K562 (cell line): ENCODE results near the gene WDPCP. TPM values are rescaled to one million over a fixed set of nuclear protein-coding genes. Genes with fewer than 3 reads are reported as not detected.

Experiments
- ATAC-seq: fragments of 200-7000 bp; cut with Tn5 transposase; 3 replicates; pipeline ENCODE4 v1.9.1; 2020; ENCODE audit warnings: moderate library complexity
- BruUV-seq: library from RNA; stranded (reverse); fragments of 400-500 nt; replicated peaks from 2 replicates; lab custom pipeline; 2021; lab: Mats Ljungman, UMichigan
- CTCF ChIA-PET: fragments of 300-600 bp; formaldehyde crosslinking; extraction: SDS; loops from one replicate; lab custom pipeline; 2021; ENCODE audit warnings: low intra/inter-chr PET ratio; lab: Yijun Ruan, JAX
- POLR2A ChIA-PET: fragments of 300-600, 350-650 bp; sonication (Branson Sonifier 250); formaldehyde crosslinking; extraction: SDS; loops from one replicate; lab custom pipeline; 2021; ENCODE audit warnings: antibody characterized with exemption, inconsistent platforms; lab: Yijun Ruan, JAX
- DNase-seq, 4 experiments: peaks; one replicate each; pipeline versions ENCODE4 v3.0.0 to v3.0.0-alpha.2; 2011 to 2018; ENCODE audit warnings: low spot score in 3 of 4, mixed read lengths in 3 of 4; ENCODE audit errors: extremely low read depth in 1 of 4
- FAIRE-seq: peaks from 2 replicates; lab custom pipeline; 2011; peaks lifted over from hg19 to GRCh38; lab: Jason Lieb, UNC
- H2AFZ ChIP-seq: 2 replicates; pipeline ENCODE4 v1.6.0; 2011; ENCODE audit warnings: low read depth, low read length, control low read depth, inconsistent platforms
- H3K27ac ChIP-seq: fragments of 200-600 bp; 3 replicates; pipeline ENCODE4 v1.8.0; 2011; ENCODE audit warnings: low read depth, mild to moderate bottlenecking, control low read depth, inconsistent platforms, low read length, moderate library complexity, mixed read lengths; ENCODE audit errors: extremely low read depth
- H3K27me3 ChIP-seq, 2 experiments: fragments of 300-600 bp in 1 of 2; 2 replicates in 1 of 2; 3 replicates in 1 of 2; pipeline versions ENCODE4 v1.6.0 to v1.8.0; 2011; ENCODE audit warnings: inconsistent platforms in 2 of 2, low read length in 2 of 2, mild to moderate bottlenecking in 1 of 2, mixed read lengths in 1 of 2, moderate library complexity in 1 of 2; ENCODE audit not compliant: control insufficient read depth in 2 of 2, insufficient read depth in 2 of 2
- H3K36me3 ChIP-seq: fragments of 300-600 bp; 3 replicates; pipeline ENCODE4 v1.8.0; 2011; ENCODE audit warnings: mild to moderate bottlenecking, low read length, inconsistent platforms; ENCODE audit not compliant: control insufficient read depth, insufficient read depth
- H3K4me1 ChIP-seq, 2 experiments: fragments of 200-600 bp in 1 of 2; replicated peaks in 1 of 2; 2 replicates in 1 of 2; 3 replicates in 1 of 2; pipeline versions ENCODE4 v1.5.1 to v1.8.0; 2011; ENCODE audit warnings: inconsistent platforms in 2 of 2, low read length in 2 of 2, mild to moderate bottlenecking in 1 of 2, mixed read lengths in 1 of 2, moderate library complexity in 1 of 2; ENCODE audit not compliant: control insufficient read depth in 2 of 2, insufficient read depth in 2 of 2
- H3K4me2 ChIP-seq: 2 replicates; pipeline ENCODE4 v1.6.1; 2011; ENCODE audit warnings: low read length, control low read depth, inconsistent platforms, mixed read lengths; ENCODE audit not compliant: insufficient read depth
- H3K4me3 ChIP-seq: fragments of 200-600 bp; sonication (generic), shearing (Covaris generic); 2 replicates; pipeline ENCODE4 v1.5.1; 2016; ENCODE audit warnings: control low read depth, inconsistent platforms
- H3K79me2 ChIP-seq: fragments of 200-600 bp; 3 replicates; pipeline ENCODE4 v1.8.0; 2011; ENCODE audit warnings: low read length, inconsistent platforms; ENCODE audit not compliant: control insufficient read depth, insufficient read depth
- H3K9ac ChIP-seq, 2 experiments: 2 replicates each; pipeline versions ENCODE4 v1.6.0 to v1.6.1; 2011; ENCODE audit warnings: low read depth in 2 of 2, low read length in 2 of 2, control low read depth in 1 of 2, inconsistent platforms in 1 of 2, mild to moderate bottlenecking in 1 of 2, mixed read lengths in 1 of 2; ENCODE audit not compliant: insufficient read depth in 1 of 2
- H3K9me1 ChIP-seq: one replicate; pipeline ENCODE4 v1.6.0; 2011; ENCODE audit warnings: inconsistent platforms, mild to moderate bottlenecking, low read length, moderate library complexity; ENCODE audit not compliant: control insufficient read depth, insufficient read depth
- H3K9me3 ChIP-seq: replicated peaks from 2 replicates; pipeline ENCODE4 v1.5.1; 2011; ENCODE audit warnings: low read depth, low read length, inconsistent platforms; ENCODE audit not compliant: control insufficient read depth, insufficient read depth
- H4K20me1 ChIP-seq: replicated peaks from 2 replicates; pipeline ENCODE4 v1.6.1; 2011; ENCODE audit warnings: low read length, inconsistent platforms, mixed read lengths; ENCODE audit not compliant: control insufficient read depth, insufficient read depth
- C11orf30 ChIP-seq: fragments of 450-650 bp; IDR thresholded peaks from 2 replicates; pipeline ENCODE4 v1.6.1; 2016; ENCODE audit warnings: low read depth, mild to moderate bottlenecking
- CBX5 ChIP-seq: IDR thresholded peaks from 2 replicates; pipeline ENCODE4 v1.6.1; 2014; ENCODE audit warnings: low read depth, borderline replicate concordance
- E2F1 ChIP-seq: sonication (generic); formaldehyde crosslinking; IDR thresholded peaks from 2 replicates; pipeline ENCODE4 v1.8.1; 2023; ENCODE audit warnings: mild to moderate bottlenecking, missing genetic modification reagents, moderate library complexity
- HDAC8 ChIP-seq: fragments of 450-650 bp; IDR thresholded peaks from 2 replicates; pipeline ENCODE4 v1.6.1; 2016; ENCODE audit warnings: mild to moderate bottlenecking, missing genetic modification characterization, moderate library complexity, missing compliant biosample characterization
- MAFF ChIP-seq: IDR thresholded peaks from 2 replicates; pipeline ENCODE4 v1.6.1; 2012; ENCODE audit warnings: low read length, improper control_type of control experiment
- MAFK ChIP-seq: IDR thresholded peaks from 2 replicates; pipeline ENCODE4 v1.6.1; 2011; ENCODE audit warnings: low read length, improper control_type of control experiment
- MCM5 ChIP-seq: fragments of 450-650 bp; IDR thresholded peaks from 2 replicates; pipeline ENCODE4 v1.6.1; 2016; ENCODE audit warnings: low read depth
- MED1 ChIP-seq: sonication (generic); formaldehyde crosslinking; IDR thresholded peaks from 2 replicates; pipeline ENCODE4 v1.8.1; 2023; ENCODE audit warnings: missing genetic modification reagents, borderline replicate concordance
- POLR2A ChIP-seq: fragments of 450-650 bp; conservative IDR thresholded peaks from 2 replicates; pipeline ENCODE4 v1.6.1; 2016
- PTRF ChIP-seq: fragments of 450-650 bp; IDR thresholded peaks from 2 replicates; pipeline ENCODE4 v1.6.1; 2016; ENCODE audit warnings: mild to moderate bottlenecking, missing genetic modification characterization, missing compliant biosample characterization
- PTTG1 ChIP-seq: fragments of 450-650 bp; IDR thresholded peaks from 2 replicates; pipeline ENCODE4 v1.6.1; 2016; ENCODE audit warnings: low read depth, mild to moderate bottlenecking, missing genetic modification characterization, missing compliant biosample characterization
- TEAD2 ChIP-seq: fragments of 450-650 bp; IDR thresholded peaks from 2 replicates; pipeline ENCODE4 v1.6.1; 2016; ENCODE audit warnings: missing genetic modification characterization, control low read depth, missing compliant biosample characterization
- TRIM28 ChIP-seq: fragments of 450-650 bp; IDR thresholded peaks from 2 replicates; pipeline ENCODE4 v1.6.1; 2017
- XRCC5 ChIP-seq: fragments of 200-400 bp; formaldehyde crosslinking; IDR thresholded peaks from 2 replicates; pipeline ENCODE4 v1.6.1; 2017; ENCODE audit warnings: low read depth, mild to moderate bottlenecking, low read length
- ZBTB17 ChIP-seq: fragments of 450-650 bp; formaldehyde crosslinking; IDR thresholded peaks from 2 replicates; pipeline ENCODE4 v1.4.0; 2020; ENCODE audit warnings: mild to moderate bottlenecking
- ZBTB43 ChIP-seq: sonication (generic); formaldehyde crosslinking; IDR thresholded peaks from 2 replicates; pipeline ENCODE4 v1.8.0; 2023; ENCODE audit warnings: mild to moderate bottlenecking, missing genetic modification reagents
- ZFP1 ChIP-seq: fragments of 450-650 bp; formaldehyde crosslinking; IDR thresholded peaks from 2 replicates; pipeline ENCODE4 v1.4.0; 2020; ENCODE audit warnings: mild to moderate bottlenecking, mixed read lengths
- ZFPM2 ChIP-seq: fragments of 250-450 bp; sonication (Bioruptor Pico); IDR thresholded peaks from 2 replicates; pipeline ENCODE4 v1.5.1; 2022; ENCODE audit warnings: mild to moderate bottlenecking
- ZKSCAN1 ChIP-seq: fragments of 150-350 bp; IDR thresholded peaks from 2 replicates; pipeline ENCODE4 v1.6.1; 2016; ENCODE audit warnings: low read depth, low read length
- ZNF316 ChIP-seq: fragments of 450-650 bp; IDR thresholded peaks from 2 replicates; pipeline ENCODE4 v1.6.1; 2016
- ZNF324 ChIP-seq: fragments of 250-450 bp; sonication (Bioruptor Pico); IDR thresholded peaks from 2 replicates; pipeline ENCODE4 v1.4.0; 2020; ENCODE audit warnings: mild to moderate bottlenecking
- ZNF584 ChIP-seq: fragments of 200-800 bp; sonication (Bioruptor generic); IDR thresholded peaks from 2 replicates; pipeline ENCODE4 v1.6.1; 2016; ENCODE audit warnings: low read depth, mild to moderate bottlenecking, missing genetic modification characterization, missing compliant biosample characterization
- ZNF639 ChIP-seq, 2 experiments: fragments of 200-800 bp in 1 of 2; sonication (Bioruptor generic) in 1 of 2; sonication (generic) in 1 of 2; formaldehyde crosslinking in 1 of 2; IDR thresholded peaks in 1 of 2; conservative IDR thresholded peaks in 1 of 2; 2 replicates each; pipeline versions ENCODE4 v1.5.0 to v1.6.1; 2016 to 2020; ENCODE audit warnings: missing compliant biosample characterization in 1 of 2, missing genetic modification characterization in 1 of 2, missing genetic modification reagents in 1 of 2
- in situ Hi-C: fragments of 300-500 bp; cut with MboI; formaldehyde crosslinking; loops from 4 replicates; pipeline ENCODE4 v1.15.0; 2018; ENCODE audit warnings: inconsistent platforms, mixed read lengths
- intact Hi-C: fragments of 100-400 bp; cut with micrococcal nuclease; formaldehyde crosslinking; loops from 2 replicates; pipeline ENCODE4 v1.14.2; 2022
- polyA plus RNA-seq, 8 experiments: library from polyadenylated mRNA; depleted of rRNA in 4 of 8; stranded (reverse) in 5 of 8; unstranded in 3 of 8; fragments of >200 nt; fragmentation: Nextera tagmentation in 2 of 8; fragmentation: Illumina TruSeq in 1 of 8; extraction: Ambion mirVana in 2 of 8; extraction: Trizol in 1 of 8; gene quantifications; 2 replicates each; pipeline versions ENCODE4 v1.2.1 to v1.2.3, GENCODE V29; 2011 to 2014; ENCODE audit warnings: inconsistent platforms in 1 of 8, missing spikeins in 1 of 8
- total RNA-seq, 7 experiments: library from RNA; depleted of rRNA in 6 of 7; stranded (reverse); fragments of >200 nt in 6 of 7; fragmentation: Illumina TruSeq in 2 of 7; extraction: Trizol in 2 of 7; gene quantifications; 2 replicates each; pipeline versions ENCODE4 v1.2.1 to v1.2.3, GENCODE V29; 2011 to 2021; ENCODE audit warnings: low replicate concordance in 1 of 7

The WDPCP gene
- total and polyA plus RNA-seq, 9 of the 15 experiments (the other 6 are each of a cell fraction or from before 2014, with no cell fraction given) = 1.4 to 6.4 (median 5.5) TPM

- TF ChIP-seq TEAD2 (tag) (no peak), POLR2A (no peak), E2F1 (CRISPR knock-in tag) (no peak), ZBTB17 (CRISPR knock-in tag) (no peak), PTRF (tag) (no peak), ZKSCAN1 (no peak), HDAC8 (tag) (no peak), XRCC5 (no peak)
These were observed 122.6 kb downstream of the WDPCP start (continued) for GRCh38 chr2:63465633-63466032.

GRCh38 chr2:63463142-63463541 lies 125.1 kb downstream of the WDPCP start:
- H3K79me2 ChIP-seq = no peaks in the 10 kb centered on the region
- no peaks in the 10 kb centered on the region for H3K27me3 ChIP-seq
- FAIRE-seq = peak; percentile 58
- intact Hi-C loops = no loop called here
- no peak for DNase-seq
- no peaks in the 10 kb centered on the region for H3K4me1 ChIP-seq
- H3K9ac ChIP-seq = no peak overlapping the region
- H3K27ac ChIP-seq = no peak overlapping the region
- no peak overlapping the region for H3K4me3 ChIP-seq
- no peak overlapping the region for H3K4me2 ChIP-seq
- no TSS peak for BruUV-seq
- 0 out of 2 replicates have a peak, but pooled peaks cover 1% of the 10 kb centered on the region for H3K9me3 ChIP-seq
- in situ Hi-C loops = no loop called here
- no peaks in the 10 kb centered on the region for H3K36me3 ChIP-seq
- H4K20me1 ChIP-seq = no peaks in the 10 kb centered on the region
- ATAC-seq = no peak
- ChIA-PET POLR2A (no interaction called here), CTCF (no interaction called here)
- H2AFZ ChIP-seq = no peak overlapping the region
- H3K9me1 ChIP-seq = no peaks in the 10 kb centered on the region
- TF ChIP-seq MAFK (0 out of 2 replicates have a peak, but pooled peaks have one; percentile 26), MAFF (peak; percentile 35; the same call in 1 of the 2 replicates), C11orf30 (peak; percentile 58; the same call in 1 of the 2 replicates), PTTG1 (no peak), TRIM28 (no peak), ZBTB43 (no peak), ZFP1 (no peak), MED1 (CRISPR knock-in tag) (no peak), ZNF639 (CRISPR knock-in tag; conservative IDR thresholded peaks at IDR 0.05 in 1 of 2, IDR thresholded peaks at IDR 0.05 in 1 of 2) (no peak), CBX5 (no peak), ZNF324 (no peak), MCM5 (no peak), ZFPM2 (CRISPR knock-in tag) (no peak), ZNF584 (no peak), ZNF316 (peak; percentile 78)
